ENCODE measurements around the gene RNF31.

The RNF31 gene

GRCh38 chr14:24138396-24139271 lies 8.7 kb upstream of the RNF31 start:
- no peak for DNase-seq

DNA sequence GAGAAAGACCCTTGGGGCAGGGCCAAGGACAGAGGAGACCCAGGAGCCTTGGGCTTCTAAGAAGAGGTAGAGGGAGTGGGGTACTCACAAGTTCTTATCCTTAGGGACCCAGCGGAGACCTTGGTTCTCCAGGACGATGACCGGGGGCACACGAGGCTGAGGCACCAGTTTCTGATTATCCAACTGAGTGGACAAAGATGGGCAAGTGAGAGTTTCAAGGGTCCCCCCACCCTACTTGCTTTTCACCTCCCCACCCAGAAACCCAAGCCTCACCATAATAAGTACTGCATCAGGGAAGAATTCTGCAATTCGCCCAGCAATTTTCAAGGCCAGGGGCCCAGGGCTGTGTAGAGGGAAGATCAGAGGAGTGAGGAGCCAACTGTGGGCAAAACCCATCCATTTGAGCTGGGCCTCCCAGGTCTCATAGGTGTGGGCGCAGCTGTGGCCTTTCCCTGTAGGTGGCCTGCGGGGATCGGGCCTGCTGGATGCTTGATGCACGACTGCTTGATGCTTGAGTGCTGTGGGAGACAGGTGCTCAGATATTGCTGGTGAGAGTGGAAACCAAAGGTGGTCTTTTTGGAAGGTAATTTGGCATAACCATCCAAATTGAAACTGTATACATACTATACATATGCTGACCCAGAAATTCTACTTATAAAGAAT lies 7.9 kb upstream of the RNF31 start:
- DNase-seq: no peak

- peak; percentile 100 for DNase-seq
Measured at GRCh38 chr14:24141097-24141880, 6.0 kb upstream of the RNF31 start, which contains the start of gene EMC9. TSS of gene EMC9 (minus strand) at chr14:24141591. CDS start at chr14:24141304, 287 bp downstream.

GRCh38 chr14:24143511-24143910 lies 3.8 kb upstream of the RNF31 start:
- DNase-seq: no peak

GRCh38 chr14:24144451-24144850 lies 2.8 kb upstream of the RNF31 start:
- DNase-seq: no peak

- DNase-seq: no peak
Measured at GRCh38 chr14:24145219-24145618, 2.1 kb upstream of the RNF31 start.

DNA sequence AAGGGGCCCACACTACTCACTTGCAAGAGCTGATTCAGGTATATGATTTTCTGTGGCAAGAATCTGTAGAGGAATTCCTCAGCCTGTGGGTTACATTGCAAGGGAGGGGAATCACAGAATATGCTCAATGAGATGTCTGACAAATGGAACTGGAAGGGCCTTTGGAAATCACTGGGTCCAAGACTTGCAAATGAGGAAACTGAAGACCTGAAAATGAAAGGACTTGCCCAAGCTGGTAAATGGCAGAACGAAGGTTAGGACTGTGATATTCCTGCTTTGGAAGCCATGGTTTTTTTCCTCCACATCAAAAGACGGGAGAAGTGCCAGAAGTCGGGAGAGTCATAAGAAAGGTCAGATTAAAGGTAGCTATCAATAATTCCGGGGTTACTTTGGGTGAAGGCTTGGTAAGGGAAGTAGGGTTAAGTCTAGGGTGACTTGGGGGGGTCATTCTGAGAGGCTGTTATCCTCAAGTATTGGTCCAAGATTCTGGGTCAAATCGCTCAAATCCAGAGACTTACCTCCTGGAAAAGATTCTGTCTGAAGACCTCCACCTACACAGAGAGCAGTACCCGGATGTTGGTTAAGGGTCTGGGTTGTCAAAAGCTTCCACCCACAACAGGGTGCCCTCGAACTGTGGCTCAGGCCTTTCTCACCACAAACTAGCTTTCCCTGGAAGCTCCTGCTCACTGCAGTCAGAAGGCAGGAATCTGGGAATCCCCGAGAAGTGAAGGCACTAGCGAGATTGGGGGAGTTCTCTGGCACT lies 1.4 kb upstream of the RNF31 start:
- DNase-seq: no peak

DNA sequence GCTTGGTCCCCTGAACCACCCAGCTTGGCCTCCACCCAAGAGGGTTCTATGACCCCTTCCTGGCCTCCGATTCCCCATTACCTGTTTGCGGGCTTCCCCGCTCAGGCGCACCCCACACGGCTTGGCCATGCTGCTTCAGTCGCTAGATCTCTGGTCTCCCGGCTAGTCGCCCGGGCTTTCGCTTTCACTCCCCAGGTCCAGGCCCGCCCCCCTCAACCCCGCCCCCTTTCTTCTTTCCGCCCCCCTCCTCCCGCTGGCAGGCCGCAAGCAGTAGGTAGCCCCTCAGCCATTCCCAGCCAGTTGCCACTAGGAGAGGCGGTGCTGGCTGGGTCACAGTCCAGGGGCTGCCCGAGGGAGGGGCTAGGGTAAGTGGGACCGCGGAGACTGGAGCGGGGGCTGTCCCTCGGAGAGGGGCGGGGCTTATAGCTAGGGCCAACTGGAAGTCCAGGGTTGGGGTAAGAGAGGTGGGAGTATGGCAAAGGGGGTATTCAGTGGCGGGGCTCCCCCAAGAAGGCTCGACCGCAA lies 783 bp upstream of the RNF31 start, which contains the start of gene PSME2:
Gene PSME2 (minus strand): TSS at position 158 of the 525 bp plus-strand sequence. CDS start 29 bp downstream, at position 129.
- DNase-seq: peak; percentile 99

DNA sequence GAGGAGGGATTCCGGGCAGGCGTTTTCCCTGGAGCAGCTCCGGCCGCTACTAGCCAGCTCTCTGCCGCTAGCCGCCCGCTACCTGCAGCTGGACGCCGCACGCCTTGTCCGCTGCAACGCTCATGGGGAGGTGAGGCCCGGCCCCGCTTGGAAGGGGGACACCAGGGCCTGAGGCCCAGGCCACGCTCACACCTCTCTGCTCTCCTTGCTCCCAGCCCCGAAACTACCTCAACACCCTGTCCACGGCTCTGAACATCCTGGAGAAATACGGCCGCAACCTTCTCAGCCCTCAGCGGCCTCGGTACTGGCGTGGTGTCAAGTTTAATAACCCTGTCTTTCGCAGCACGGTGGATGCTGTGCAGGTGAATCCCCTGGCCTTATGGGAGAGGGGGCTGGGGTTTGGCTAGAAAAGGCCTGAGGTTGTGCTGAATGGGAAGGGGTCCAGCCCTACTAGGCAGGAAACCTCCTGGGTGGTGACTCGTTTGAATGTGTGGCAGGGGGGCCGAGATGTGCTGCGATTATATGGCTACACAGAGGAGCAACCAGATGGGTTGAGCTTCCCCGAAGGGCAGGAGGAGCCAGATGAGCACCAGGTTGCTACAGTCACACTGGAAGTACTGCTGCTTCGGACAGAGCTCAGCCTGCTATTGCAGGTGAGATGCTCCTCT lies 597 bp downstream of the RNF31 start:
- DNase-seq: no peak

DNA sequence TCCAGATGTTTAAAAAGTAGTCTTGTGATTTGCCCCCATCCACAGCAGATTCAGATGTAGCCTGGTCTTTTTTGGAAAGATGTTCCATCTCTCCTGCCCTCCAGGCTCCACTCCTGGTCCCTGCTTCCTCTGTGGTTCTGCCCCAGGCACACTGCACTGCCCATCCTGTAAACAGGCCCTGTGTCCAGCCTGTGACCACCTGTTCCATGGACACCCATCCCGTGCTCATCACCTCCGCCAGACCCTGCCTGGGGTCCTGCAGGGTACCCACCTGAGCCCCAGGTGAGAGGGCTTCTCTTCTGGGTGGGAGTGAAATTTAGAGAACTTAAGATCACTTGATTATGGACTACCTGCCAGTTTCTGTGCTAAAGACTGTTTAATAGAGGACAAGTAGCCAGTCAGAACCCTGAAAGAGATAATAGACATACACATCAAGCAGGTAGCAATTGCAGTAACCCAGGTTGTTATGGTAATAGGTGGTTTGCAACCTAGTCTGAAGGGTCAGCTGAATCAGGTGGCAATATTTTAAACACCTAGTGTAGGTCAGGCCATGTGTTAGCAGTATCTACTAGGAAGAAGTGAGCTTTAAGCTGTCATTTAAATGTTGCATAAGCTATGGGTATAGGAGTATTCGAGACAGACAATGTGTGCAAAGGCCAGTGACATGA lies 2.1 kb downstream of the RNF31 start:
- DNase-seq: no peak

DNA sequence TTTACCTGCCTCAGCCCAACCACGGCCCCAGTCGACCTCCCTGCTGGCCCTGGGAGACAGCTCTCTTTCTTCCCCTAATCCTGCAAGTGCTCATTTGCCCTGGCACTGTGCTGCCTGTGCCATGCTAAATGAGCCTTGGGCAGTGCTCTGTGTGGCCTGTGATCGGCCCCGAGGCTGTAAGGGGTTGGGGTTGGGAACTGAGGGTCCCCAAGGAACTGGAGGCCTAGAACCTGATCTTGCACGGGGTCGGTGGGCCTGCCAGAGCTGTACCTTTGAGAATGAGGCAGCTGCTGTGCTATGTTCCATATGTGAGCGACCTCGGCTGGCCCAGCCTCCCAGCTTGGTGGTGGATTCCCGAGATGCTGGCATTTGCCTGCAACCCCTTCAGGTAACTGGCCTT lies 2.8 kb downstream of the RNF31 start:
- no peak for DNase-seq

GRCh38 chr14:24150567-24150966 lies 3.3 kb downstream of the RNF31 start:
- no peak for DNase-seq

- DNase-seq: no peak
Measured at GRCh38 chr14:24150993-24151392, 3.7 kb downstream of the RNF31 start.

GRCh38 chr14:24151404-24152080 lies 4.2 kb downstream of the RNF31 start:
- no peak for DNase-seq

GRCh38 chr14:24155100-24155499 lies 7.8 kb downstream of the RNF31 start:
- DNase-seq: no peak

- DNase-seq: no peak
Measured at GRCh38 chr14:24156840-24157239, 9.5 kb downstream of the RNF31 start.

DNA sequence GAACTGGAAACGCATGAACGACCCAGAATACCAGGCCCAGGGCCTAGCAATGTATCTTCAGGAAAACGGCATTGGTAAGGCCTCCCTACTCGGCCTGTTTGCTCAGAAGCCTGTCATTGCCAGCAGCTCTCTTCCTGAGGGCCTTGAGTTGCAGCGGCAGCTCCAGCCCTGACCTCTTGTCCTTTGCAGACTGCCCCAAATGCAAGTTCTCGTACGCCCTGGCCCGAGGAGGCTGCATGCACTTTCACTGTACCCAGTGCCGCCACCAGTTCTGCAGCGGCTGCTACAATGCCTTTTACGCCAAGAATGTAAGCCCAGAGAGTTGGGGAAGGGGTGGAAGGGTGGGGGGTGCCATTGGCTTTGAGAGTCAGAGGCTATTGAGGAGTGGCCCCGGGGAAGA lies 10.0 kb downstream of the RNF31 start:
- DNase-seq: no peak

DNA sequence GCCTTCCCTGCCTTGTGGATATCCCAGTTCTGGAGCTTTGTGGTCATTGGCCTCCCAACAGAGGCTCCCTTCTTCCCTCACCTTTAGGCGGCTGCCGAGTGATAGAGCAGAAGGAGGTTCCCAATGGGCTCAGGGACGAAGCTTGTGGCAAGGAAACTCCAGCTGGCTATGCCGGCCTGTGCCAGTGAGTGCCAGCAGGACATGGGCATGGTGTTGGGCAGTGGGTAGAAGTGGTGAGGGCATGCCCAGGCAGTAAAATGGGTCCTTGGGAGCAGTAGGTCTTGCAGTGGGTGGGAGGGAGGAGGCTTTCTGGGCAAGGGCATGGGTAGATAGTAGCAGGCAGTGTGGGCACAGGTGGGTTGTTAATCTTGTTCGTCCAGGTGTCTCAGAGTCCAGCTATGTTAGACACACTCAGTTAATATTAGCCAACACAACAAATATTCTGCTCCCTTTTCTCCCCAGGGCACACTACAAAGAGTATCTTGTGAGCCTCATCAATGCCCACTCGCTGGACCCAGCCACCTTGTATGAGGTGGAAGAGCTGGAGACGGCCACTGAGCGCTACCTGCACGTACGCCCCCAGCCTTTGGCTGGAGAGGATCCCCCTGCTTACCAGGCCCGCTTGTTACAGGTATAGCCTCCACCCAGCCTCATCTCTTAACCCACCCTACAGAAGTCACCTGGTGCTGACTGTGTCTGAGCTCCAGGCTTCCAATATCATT lies 12.6 kb downstream of the RNF31 start:
- DNase-seq: no peak

GRCh38 chr14:24160499-24160849 lies 13.2 kb downstream of the RNF31 start:
- no peak for DNase-seq

Data from NCI-H1092 treated with DMSO at 0.1 percent for 48 hours (cell line).